HUES48 (cell line): Measurements from ENCODE around the gene XIAP.
"Not testable (repeated sequence)": the region's sequence is repeated elsewhere in the genome, so short reads cannot be mapped to it uniquely, and the experiment has no call there.

Source experiments
- H3K27ac ChIP-seq: one replicate; pipeline ENCODE4 v1.7.0; 2013; ENCODE audit warnings: low read depth, low read length, inconsistent platforms
- H3K27me3 ChIP-seq: 2 replicates; pipeline ENCODE4 v1.6.1; 2013; ENCODE audit warnings: mild to moderate bottlenecking, low read length; ENCODE audit not compliant: control insufficient read depth, insufficient read depth
- H3K36me3 ChIP-seq: 2 replicates; pipeline ENCODE4 v1.6.1; 2013; ENCODE audit warnings: low read length; ENCODE audit not compliant: control insufficient read depth, insufficient read depth
- H3K4me1 ChIP-seq: 2 replicates; pipeline ENCODE4 v1.6.1; 2013; ENCODE audit warnings: mild to moderate bottlenecking, low read length; ENCODE audit not compliant: control insufficient read depth, insufficient read depth
- H3K4me3 ChIP-seq: 2 replicates; pipeline ENCODE4 v1.5.1; 2013; ENCODE audit warnings: mild to moderate bottlenecking, low read depth, low read length
- H3K9ac ChIP-seq: 2 replicates; pipeline ENCODE4 v1.6.1; 2013; ENCODE audit warnings: mild to moderate bottlenecking, low read depth, low read length, moderate library complexity
- H3K9me3 ChIP-seq: 2 replicates; pipeline ENCODE4 v1.6.1; 2013; ENCODE audit warnings: low read length; ENCODE audit not compliant: control insufficient read depth, insufficient read depth

The XIAP gene

DNA sequence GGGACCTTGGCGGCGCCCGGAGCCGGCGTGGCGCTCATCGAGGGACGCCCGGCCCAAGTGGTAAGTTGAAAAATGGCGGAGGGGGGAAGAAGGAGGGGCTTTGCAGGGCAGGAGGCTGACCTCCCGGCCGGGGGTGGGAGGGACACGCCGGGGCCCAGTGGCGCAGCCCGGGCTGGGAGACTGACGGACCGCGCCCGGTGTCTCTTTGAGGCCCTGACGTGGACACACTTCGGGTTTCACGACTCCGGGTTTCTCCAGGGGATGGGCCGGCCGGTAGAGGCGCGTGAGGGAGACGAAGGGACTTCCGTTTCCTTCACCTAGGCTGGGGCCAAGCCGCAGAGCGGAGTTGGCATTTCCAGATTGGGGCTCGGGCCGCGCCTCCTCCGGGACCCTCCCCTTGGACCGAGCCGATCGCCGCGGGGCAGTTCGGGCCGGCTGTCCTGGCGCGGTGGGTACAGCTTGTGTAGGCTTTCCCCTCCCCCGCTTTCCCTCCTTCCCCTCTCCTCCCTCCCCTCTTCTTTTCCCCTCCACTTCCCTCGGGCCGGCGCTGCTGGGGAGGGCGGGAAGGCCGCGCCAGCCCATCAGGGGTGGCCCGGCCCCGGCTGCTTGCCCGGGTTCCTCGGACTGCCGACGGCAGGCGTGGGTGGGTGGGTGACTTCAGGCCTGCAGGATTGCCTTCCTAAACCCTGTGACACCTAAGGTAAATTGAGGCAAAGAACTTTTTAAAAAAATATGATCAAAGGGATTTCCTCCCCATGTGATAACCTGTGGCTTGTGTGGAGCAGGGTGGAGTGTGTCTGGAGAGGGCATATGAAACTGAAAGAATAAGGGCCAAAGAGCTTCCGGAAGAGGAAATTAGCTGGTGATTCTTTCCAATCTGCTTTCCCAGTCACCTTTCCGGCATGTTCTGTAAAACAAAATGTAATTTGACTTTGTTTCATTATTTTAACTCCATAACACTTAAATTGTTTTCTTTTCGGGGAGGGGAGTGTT, at the start of gene XIAP:
Gene XIAP (plus strand): TSS at position 208 of the 993 bp plus-strand sequence. CDS start 25,610 bp downstream, outside the sequence.
- peaks cover 16% of the 10 kb centered on the region for H3K4me1 ChIP-seq
- peak within 1 kb of the TSS; percentile 96 for H3K9ac ChIP-seq
- no peaks in the 10 kb centered on the region for H3K27me3 ChIP-seq
- no peaks in the 10 kb centered on the region for H3K9me3 ChIP-seq
- H3K27ac ChIP-seq, result peak within 1 kb of the TSS; percentile 98
- H3K4me3 ChIP-seq, result peak within 1 kb of the TSS; percentile 79
- no peaks in the 10 kb centered on the region for H3K36me3 ChIP-seq

DNA sequence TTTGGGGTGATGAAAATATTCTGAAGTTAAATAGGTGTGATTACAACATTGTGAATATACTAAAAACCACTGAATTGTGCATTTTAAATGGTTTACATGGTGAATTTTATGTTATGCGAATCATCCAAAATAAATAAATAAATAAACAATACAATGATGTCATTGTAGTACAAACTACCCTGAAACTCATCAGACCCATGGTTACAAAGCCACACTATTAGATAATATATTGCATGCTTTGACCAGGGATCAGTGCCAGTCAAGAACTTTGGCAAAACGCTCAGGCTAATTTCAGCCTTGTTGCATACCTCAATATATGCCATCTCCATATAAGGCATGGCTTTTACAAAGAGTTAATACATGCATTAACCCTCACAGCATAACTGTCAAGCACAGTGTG, 45.5 kb upstream of the XIAP start:
- no peaks in the 10 kb centered on the region for H3K4me1 ChIP-seq
- H3K9me3 ChIP-seq, result no peaks in the 10 kb centered on the region
- no peaks in the 10 kb centered on the region for H3K36me3 ChIP-seq
- no peak overlapping the region for H3K4me3 ChIP-seq
- H3K9ac ChIP-seq, result no peak overlapping the region
- no peak overlapping the region for H3K27ac ChIP-seq
- no peaks in the 10 kb centered on the region for H3K27me3 ChIP-seq

DNA sequence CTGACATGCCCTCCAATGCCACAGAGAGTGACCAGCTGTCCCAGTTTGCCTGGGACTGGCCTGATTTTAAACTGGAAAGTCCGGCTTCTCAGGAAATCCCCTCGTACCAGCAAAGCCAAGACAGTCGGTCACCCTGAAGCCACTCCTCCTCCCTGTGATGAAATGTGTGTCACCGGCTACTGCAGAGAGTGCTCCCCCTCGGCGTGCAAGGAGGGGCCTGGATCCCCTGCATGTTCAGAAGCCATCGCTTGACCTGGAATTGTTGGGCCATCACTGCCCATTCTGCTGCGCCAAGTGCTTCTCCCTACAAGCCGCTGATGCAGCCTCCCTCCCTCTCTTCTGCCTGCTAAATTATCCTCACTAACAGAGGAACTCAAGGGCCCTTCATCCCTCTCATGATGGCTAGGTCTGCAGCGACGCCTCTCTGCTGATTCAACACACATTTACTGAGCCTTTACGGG, 44.9 kb upstream of the XIAP start:
- H3K9me3 ChIP-seq, H3K27ac ChIP-seq, H3K36me3 ChIP-seq, H3K27me3 ChIP-seq, H3K4me3 ChIP-seq, H3K4me1 ChIP-seq, H3K9ac ChIP-seq: not testable (repeated sequence)

DNA sequence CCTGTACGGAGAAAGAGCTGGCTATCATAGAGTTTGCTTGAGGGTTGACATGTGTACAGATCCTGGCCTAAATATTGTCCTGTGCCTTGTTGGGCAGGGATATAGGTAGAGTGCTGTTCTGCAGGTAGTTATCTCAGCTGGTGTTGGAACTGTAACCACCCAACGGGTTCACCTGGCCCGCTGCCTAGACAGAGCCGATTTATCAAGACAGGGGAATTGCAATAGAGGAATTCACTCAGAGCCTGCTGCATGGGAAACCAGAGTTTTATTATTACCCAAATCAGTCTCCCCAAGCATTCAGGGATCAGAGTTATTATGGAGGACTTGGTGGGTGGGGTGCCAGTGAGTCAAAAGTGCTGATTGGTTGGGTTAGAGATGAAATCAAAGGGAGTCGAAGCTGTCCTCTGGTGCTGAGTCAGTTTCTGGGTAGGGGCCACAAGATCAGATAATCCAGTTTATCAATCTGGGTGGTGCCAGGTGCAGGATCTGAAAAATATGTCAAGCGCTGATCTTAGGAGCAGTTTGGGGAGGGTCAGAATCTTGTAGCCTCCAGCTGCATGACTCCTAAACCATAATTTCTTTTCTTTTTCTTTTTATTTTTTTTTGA, 42.5 kb upstream of the XIAP start:
- H3K9ac ChIP-seq, result no peak overlapping the region
- no peaks in the 10 kb centered on the region for H3K9me3 ChIP-seq
- H3K27ac ChIP-seq, result no peak overlapping the region
- no peaks in the 10 kb centered on the region for H3K4me1 ChIP-seq
- H3K36me3 ChIP-seq, result no peaks in the 10 kb centered on the region
- H3K27me3 ChIP-seq, result no peaks in the 10 kb centered on the region
- no peak overlapping the region for H3K4me3 ChIP-seq

DNA sequence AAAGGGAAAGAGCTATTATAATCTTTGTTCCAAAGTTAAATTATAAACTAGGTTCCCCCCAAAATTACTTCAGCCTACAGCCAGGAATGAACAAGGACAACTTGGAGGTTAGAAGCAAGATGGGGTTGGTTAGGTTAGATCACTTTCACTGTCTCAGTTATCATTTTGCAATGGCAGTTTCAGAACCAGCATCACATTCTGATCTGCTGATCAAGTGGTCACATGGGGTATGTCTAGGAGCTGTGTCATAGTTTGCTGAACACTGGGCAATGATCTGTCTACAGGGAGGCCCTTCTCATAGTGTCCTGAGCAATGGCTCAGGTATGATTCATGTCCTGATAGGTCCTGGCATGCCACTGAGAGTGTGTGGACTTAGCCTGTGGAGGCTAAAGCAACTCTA, 41.6 kb upstream of the XIAP start:
- no peaks in the 10 kb centered on the region for H3K36me3 ChIP-seq
- no peak overlapping the region for H3K9ac ChIP-seq
- H3K27ac ChIP-seq, result no peak overlapping the region
- H3K4me3 ChIP-seq, result no peak overlapping the region
- no peaks in the 10 kb centered on the region for H3K4me1 ChIP-seq
- no peaks in the 10 kb centered on the region for H3K9me3 ChIP-seq
- H3K27me3 ChIP-seq, result no peaks in the 10 kb centered on the region

DNA sequence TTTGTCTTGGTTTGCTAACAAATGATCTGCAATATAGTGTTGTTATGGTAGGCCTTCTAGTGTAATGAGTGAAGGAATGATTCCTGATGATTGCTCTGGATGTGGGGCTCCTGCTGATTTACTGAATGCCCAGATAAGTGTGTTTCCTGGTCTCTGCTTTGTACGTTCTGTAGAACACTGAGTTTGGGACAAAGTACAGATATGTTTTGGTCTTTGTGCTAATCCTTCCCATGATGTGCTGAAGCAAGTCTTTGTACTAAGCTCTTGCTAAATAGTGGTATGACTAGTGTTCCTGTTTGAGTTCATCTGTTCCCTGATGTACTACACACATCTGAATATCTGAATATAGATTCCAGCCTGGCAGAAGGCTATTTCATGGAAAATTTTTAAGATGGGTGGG, 36.9 kb upstream of the XIAP start:
- H3K9me3 ChIP-seq, result no peaks in the 10 kb centered on the region
- no peak overlapping the region for H3K27ac ChIP-seq
- no peak overlapping the region for H3K4me3 ChIP-seq
- no peaks in the 10 kb centered on the region for H3K36me3 ChIP-seq
- H3K27me3 ChIP-seq, result no peaks in the 10 kb centered on the region
- H3K9ac ChIP-seq, result no peak overlapping the region
- peaks cover 11% of the 10 kb centered on the region for H3K4me1 ChIP-seq

DNA sequence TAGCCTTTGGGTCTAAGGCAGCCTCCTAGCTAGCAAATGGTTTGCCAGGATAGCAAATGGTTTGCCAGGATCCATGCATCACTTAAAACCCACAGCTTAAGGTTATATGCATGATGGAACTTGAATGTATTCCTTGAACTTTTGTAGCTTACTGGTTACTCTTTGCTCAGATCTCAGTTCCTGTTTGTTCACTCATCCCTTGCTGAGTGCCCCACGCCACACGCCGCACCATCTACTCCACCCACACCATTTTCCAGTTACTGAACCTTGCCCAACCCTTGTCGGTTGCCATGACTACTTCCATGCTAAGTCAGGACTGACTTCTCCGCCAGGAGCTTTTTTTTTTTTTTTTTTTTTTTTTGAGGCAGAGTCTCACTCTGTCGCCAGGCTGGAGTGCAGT, 29.5 kb upstream of the XIAP start:
- no peak overlapping the region for H3K27ac ChIP-seq
- H3K4me1 ChIP-seq, result peaks cover 3% of the 10 kb centered on the region
- no peaks in the 10 kb centered on the region for H3K9me3 ChIP-seq
- no peaks in the 10 kb centered on the region for H3K36me3 ChIP-seq
- no peak overlapping the region for H3K4me3 ChIP-seq
- H3K9ac ChIP-seq, result no peak overlapping the region
- H3K27me3 ChIP-seq, result no peaks in the 10 kb centered on the region

DNA sequence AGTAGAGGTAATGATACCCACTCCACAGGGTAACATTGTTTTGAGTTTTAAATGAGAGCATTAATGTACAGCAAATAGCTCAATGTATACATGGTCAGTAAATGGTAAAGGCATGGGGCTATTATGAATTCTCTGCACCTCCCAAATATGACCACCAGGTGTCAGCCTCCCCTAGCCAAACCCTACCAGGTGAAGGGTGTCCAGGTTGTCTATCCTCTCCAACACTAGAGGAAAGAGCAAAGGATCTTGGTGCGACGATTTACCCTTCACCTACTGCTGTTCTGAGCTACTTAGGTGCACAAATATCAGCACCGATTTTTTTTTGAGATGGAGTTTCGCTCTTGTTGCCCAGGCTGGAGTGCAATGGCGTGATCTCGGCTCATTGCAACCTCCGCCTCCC, 26.5 kb upstream of the XIAP start:
- H3K27ac ChIP-seq, result no peak overlapping the region
- H3K36me3 ChIP-seq, result no peaks in the 10 kb centered on the region
- no peaks in the 10 kb centered on the region for H3K27me3 ChIP-seq
- no peak overlapping the region for H3K4me3 ChIP-seq
- no peaks in the 10 kb centered on the region for H3K4me1 ChIP-seq
- no peak overlapping the region for H3K9ac ChIP-seq
- H3K9me3 ChIP-seq, result no peaks in the 10 kb centered on the region

DNA sequence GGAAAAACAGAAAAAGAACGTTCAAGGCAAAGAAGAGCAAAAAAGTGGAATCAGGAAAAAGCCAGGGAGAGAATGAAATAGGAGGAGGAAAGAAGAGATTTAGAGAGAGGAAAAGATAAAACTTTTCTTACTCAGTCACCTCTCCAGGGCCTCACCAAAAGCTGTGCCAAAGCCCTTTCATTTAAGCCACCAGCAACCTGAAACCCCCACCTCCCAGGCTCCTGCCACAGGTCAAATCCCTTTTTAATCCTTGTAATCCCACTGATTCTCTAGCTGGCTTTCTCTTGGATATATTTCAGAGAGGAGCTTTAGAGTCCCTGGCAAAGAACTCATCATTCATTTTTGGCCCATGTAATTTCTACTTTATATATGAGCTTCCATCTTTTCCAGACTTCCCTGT, 25.7 kb upstream of the XIAP start:
- Histone ChIP-seq H3K4me1 (no peaks in the 10 kb centered on the region), H3K4me3 (no peak overlapping the region), H3K36me3 (no peaks in the 10 kb centered on the region), H3K9ac (no peak overlapping the region), H3K9me3 (no peaks in the 10 kb centered on the region), H3K27me3 (no peaks in the 10 kb centered on the region), H3K27ac (no peak overlapping the region)

DNA sequence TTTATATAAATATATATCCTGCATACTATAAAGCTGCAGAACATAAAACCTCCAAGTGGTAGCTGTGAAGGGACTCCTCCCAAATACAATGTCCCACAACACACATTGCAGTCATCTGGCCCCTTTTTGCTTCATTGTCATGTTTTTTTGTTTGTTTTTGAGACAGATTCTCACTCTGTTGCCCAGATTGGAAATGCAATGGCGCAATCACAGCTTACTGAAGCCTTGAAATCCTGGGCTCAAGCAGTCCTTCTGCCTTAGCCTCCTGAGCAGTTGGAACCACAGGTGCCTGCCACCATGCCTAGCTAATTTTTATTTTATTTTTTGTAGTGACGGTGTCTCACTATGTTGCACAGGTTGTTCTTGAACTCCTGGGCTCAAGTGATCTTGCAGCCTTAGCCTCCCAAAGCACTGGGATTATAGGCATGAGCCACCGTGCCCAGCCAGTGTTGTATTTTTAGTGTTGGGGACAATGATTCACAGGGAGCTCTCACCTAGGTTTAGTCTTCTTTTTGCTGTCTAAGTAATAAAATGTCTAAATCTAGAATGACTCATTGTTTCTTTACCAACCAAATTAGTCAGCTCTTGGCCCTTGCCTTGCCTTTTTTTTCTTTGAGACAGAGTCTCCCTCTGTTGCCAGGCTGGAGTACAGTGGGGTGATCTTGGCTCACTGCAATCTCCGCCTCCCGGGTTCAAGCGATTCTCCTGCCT, 24.0 kb upstream of the XIAP start:
- H3K9me3 ChIP-seq, result no peaks in the 10 kb centered on the region
- H3K9ac ChIP-seq, result no peak overlapping the region
- no peak overlapping the region for H3K4me3 ChIP-seq
- no peaks in the 10 kb centered on the region for H3K4me1 ChIP-seq
- no peaks in the 10 kb centered on the region for H3K27me3 ChIP-seq
- H3K36me3 ChIP-seq, result no peaks in the 10 kb centered on the region
- H3K27ac ChIP-seq, result no peak overlapping the region

DNA sequence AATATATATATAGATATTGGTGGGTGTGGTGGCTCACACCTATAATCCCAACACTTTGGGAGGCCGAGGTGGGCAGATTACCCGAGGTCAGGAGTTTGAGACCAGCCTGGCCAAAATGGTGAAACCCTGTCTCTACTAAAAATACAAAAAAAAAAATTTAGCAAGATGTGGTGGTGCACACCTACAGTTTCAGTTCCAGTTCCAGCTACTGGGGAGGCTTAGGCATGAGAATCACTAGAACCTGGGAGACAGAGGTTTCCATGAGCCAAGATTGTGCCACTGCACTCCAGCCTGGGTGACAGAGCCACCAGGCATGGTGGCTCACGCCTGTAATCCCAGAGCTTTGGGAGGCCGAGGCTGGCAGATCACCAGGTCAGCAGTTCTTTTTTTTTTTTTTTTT, 14.7 kb upstream of the XIAP start:
- H3K36me3 ChIP-seq, H3K9me3 ChIP-seq, H3K4me1 ChIP-seq, H3K4me3 ChIP-seq, H3K9ac ChIP-seq, H3K27ac ChIP-seq, H3K27me3 ChIP-seq: not testable (repeated sequence)
